Neural crest cell (in vitro differentiated cells): ENCODE data around the gene CNTN4. TPM values are rescaled to one million over a fixed set of nuclear protein-coding genes. Genes with fewer than 3 reads are reported as not detected.

ENCODE experiments used
- DNase-seq: peaks from one replicate; pipeline ENCODE4 v3.0.0; 2021; ENCODE audit warnings: low read depth, mixed read lengths, low spot score
- H3K27ac Mint-ChIP-seq: one replicate; pipeline ENCODE4 v1.8.0; 2021; ENCODE audit warnings: mild to moderate bottlenecking, mixed read lengths; ENCODE audit not compliant: unreplicated experiment
- H3K27me3 Mint-ChIP-seq: 2 replicates; pipeline ENCODE4 v1.8.0; 2021; ENCODE audit warnings: low read depth, mild to moderate bottlenecking, mixed read lengths
- H3K36me3 Mint-ChIP-seq: 2 replicates; pipeline ENCODE4 v1.8.0; 2021; ENCODE audit warnings: low read depth, mild to moderate bottlenecking, mixed read lengths
- H3K4me1 Mint-ChIP-seq: 2 replicates; pipeline ENCODE4 v1.8.0; 2021; ENCODE audit warnings: mixed read lengths
- H3K4me3 Mint-ChIP-seq: one replicate; pipeline ENCODE4 v1.8.0; 2021; ENCODE audit warnings: mild to moderate bottlenecking, mixed read lengths
- H3K9me3 Mint-ChIP-seq: 2 replicates; pipeline ENCODE4 v1.8.0; 2021; ENCODE audit warnings: mixed read lengths
- CTCF ChIP-seq: fragments of 200-600 bp; sonication (generic); conservative IDR thresholded peaks from 2 replicates; pipeline ENCODE4 v1.5.0; 2021; ENCODE audit warnings: antibody characterized with exemption, mild to moderate bottlenecking
- total RNA-seq: library from RNA; stranded (reverse); gene quantifications from 2 replicates; pipeline ENCODE4 v1.2.1, GENCODE V29; 2021

The CNTN4 gene
- total RNA-seq, 1 donor from 2014 or later, result 2.9 TPM

- no peak for TF ChIP-seq CTCF
- peaks cover 4% of the 10 kb centered on the region for H3K9me3 Mint-ChIP-seq
- no peak overlapping the region for H3K4me3 Mint-ChIP-seq
- DNase-seq, result no peak
- H3K27me3 Mint-ChIP-seq, result no peaks in the 10 kb centered on the region
- peaks cover 5% of the 10 kb centered on the region for H3K4me1 Mint-ChIP-seq
- no peak overlapping the region for H3K27ac Mint-ChIP-seq
- no peaks in the 10 kb centered on the region for H3K36me3 Mint-ChIP-seq
Observed at GRCh38 chr3:2897821-2898220, 799.2 kb downstream of the CNTN4 start.

- Mint-ChIP-seq H3K27me3 (no peaks in the 10 kb centered on the region), H3K4me1 (peaks cover 5% of the 10 kb centered on the region), H3K27ac (no peak overlapping the region), H3K36me3 (no peaks in the 10 kb centered on the region), H3K4me3 (no peak overlapping the region), H3K9me3 (peaks cover 4% of the 10 kb centered on the region)
- TF ChIP-seq CTCF, result no peak
- no peak for DNase-seq
Observed at GRCh38 chr3:2898591-2899353, 800.1 kb downstream of the CNTN4 start.

GRCh38 chr3:2904054-2904453 lies 805.4 kb downstream of the CNTN4 start:
- no peak overlapping the region for H3K27ac Mint-ChIP-seq
- no peak overlapping the region for H3K4me3 Mint-ChIP-seq
- H3K4me1 Mint-ChIP-seq, result peaks cover 4% of the 10 kb centered on the region
- DNase-seq, result no peak
- H3K36me3 Mint-ChIP-seq, result no peaks in the 10 kb centered on the region
- no peak for TF ChIP-seq CTCF
- H3K27me3 Mint-ChIP-seq, result no peaks in the 10 kb centered on the region
- H3K9me3 Mint-ChIP-seq, result peaks cover 4% of the 10 kb centered on the region

GRCh38 chr3:2908693-2909351 lies 810.2 kb downstream of the CNTN4 start:
- TF ChIP-seq CTCF, result no peak
- H3K27me3 Mint-ChIP-seq, result no peaks in the 10 kb centered on the region
- H3K4me3 Mint-ChIP-seq, result no peak overlapping the region
- H3K36me3 Mint-ChIP-seq, result no peaks in the 10 kb centered on the region
- peaks cover 4% of the 10 kb centered on the region for H3K9me3 Mint-ChIP-seq
- no peak overlapping the region for H3K27ac Mint-ChIP-seq
- H3K4me1 Mint-ChIP-seq, result peaks cover 4% of the 10 kb centered on the region
- DNase-seq, result no peak

- Mint-ChIP-seq H3K27ac (no peak overlapping the region), H3K4me3 (no peak overlapping the region), H3K36me3 (no peaks in the 10 kb centered on the region), H3K27me3 (no peaks in the 10 kb centered on the region), H3K4me1 (no peaks in the 10 kb centered on the region), H3K9me3 (peaks cover 4% of the 10 kb centered on the region)
- no peak for DNase-seq
- TF ChIP-seq CTCF, result no peak
Observed at GRCh38 chr3:2910997-2911396, 812.3 kb downstream of the CNTN4 start.
